COLO829 (cell line): ENCODE measurements around the gene S1PR2.

ENCODE experiments used
- DNase-seq: peaks from one replicate; pipeline ENCODE4 v3.0.0; 2012; ENCODE audit warnings: low spot score

Gene S1PR2

GRCh38 chr19:10230861-10231611 lies at the start of gene S1PR2:
Gene S1PR2 (minus strand): TSS chr19:10231331. CDS start chr19:10224905, 6,426 bp downstream.
- DNase-seq, result peak; percentile 74

- DNase-seq, result no peak
Observed at GRCh38 chr19:10279737-10280442, 48.8 kb upstream of the S1PR2 start.

- DNase-seq, result no peak
Observed at GRCh38 chr19:10278935-10279334, 47.8 kb upstream of the S1PR2 start.

GRCh38 chr19:10277795-10278589 lies 46.9 kb upstream of the S1PR2 start:
- DNase-seq, result no peak

- no peak for DNase-seq
Observed at GRCh38 chr19:10274589-10274988, 43.5 kb upstream of the S1PR2 start.

- no peak for DNase-seq
Observed at GRCh38 chr19:10271543-10272086, 40.5 kb upstream of the S1PR2 start.

- peak; percentile 68 for DNase-seq
Observed at GRCh38 chr19:10270616-10271394, 39.7 kb upstream of the S1PR2 start, which contains the start of gene ICAM1. Gene ICAM1 (plus strand): TSS chr19:10271120. CDS start chr19:10271160, 40 bp downstream.

GRCh38 chr19:10270180-10270615 lies 39.1 kb upstream of the S1PR2 start:
- no peak for DNase-seq

GRCh38 chr19:10269333-10270179 lies 38.4 kb upstream of the S1PR2 start:
- DNase-seq, result peak; percentile 62

- no peak for DNase-seq
Observed at GRCh38 chr19:10268071-10268470, 36.9 kb upstream of the S1PR2 start.

GRCh38 chr19:10266706-10267105 lies 35.6 kb upstream of the S1PR2 start:
- no peak for DNase-seq

- no peak for DNase-seq
Observed at GRCh38 chr19:10262771-10263170, 31.6 kb upstream of the S1PR2 start.

GRCh38 chr19:10260141-10260584 lies 29.0 kb upstream of the S1PR2 start:
- no peak for DNase-seq

- DNase-seq, result peak; percentile 47
Observed at GRCh38 chr19:10259162-10259905, 28.2 kb upstream of the S1PR2 start.

GRCh38 chr19:10258080-10258710 lies 27.1 kb upstream of the S1PR2 start:
- no peak for DNase-seq

- DNase-seq, result no peak
Observed at GRCh38 chr19:10256970-10257615, 26.0 kb upstream of the S1PR2 start.

GRCh38 chr19:10256551-10256950 lies 25.4 kb upstream of the S1PR2 start:
- no peak for DNase-seq

- DNase-seq, result no peak
Observed at GRCh38 chr19:10255358-10255757, 24.2 kb upstream of the S1PR2 start.

GRCh38 chr19:10254244-10254643 lies 23.1 kb upstream of the S1PR2 start:
- no peak for DNase-seq
